H1 (cell line): ENCODE measurements around the gene ANXA1. TPM values are rescaled to one million over a fixed set of nuclear protein-coding genes. Genes with fewer than 3 reads are reported as not detected.

ENCODE experiments used
- ASH2L ChIP-seq: fragments of 200-600, 300-600 bp; sonication (generic); IDR thresholded peaks from one replicate; pipeline ENCODE4 v1.7.1; 2017; ENCODE audit warnings: low read length
- BCL11A ChIP-seq, 2 experiments: IDR thresholded peaks; one replicate each; pipeline ENCODE4 v1.6.1; 2011; ENCODE audit warnings: low read depth in 2 of 2, low read length in 2 of 2, mild to moderate bottlenecking in 2 of 2
- CREB1 ChIP-seq: IDR thresholded peaks from 2 replicates; pipeline ENCODE4 v1.6.1; 2012; ENCODE audit warnings: inconsistent platforms
- SUZ12 ChIP-seq: fragments of 200-600 bp; sonication (generic); IDR thresholded peaks from 2 replicates; pipeline ENCODE4 v1.6.1; 2012; ENCODE audit warnings: mild to moderate bottlenecking, inconsistent platforms, low read length, moderate library complexity, mixed read lengths
- TBP ChIP-seq: IDR thresholded peaks from 2 replicates; pipeline ENCODE4 v1.6.1; 2011; ENCODE audit warnings: low read depth, low read length, improper control_type of control experiment
- polyA plus RNA-seq, 7 experiments: library from polyadenylated mRNA; depleted of rRNA in 3 of 7; stranded (reverse) in 5 of 7; unstranded in 2 of 7; fragments of >200 nt in 5 of 7; fragments of 200-250 nt in 2 of 7; gene quantifications; 1 replicate in 5 of 7; 2 replicates in 1 of 7; 4 replicates in 1 of 7; pipeline versions ENCODE4 v1.2.1 to v1.2.3, GENCODE V29; 2011 to 2013; ENCODE audit warnings: missing spikeins in 2 of 7, mixed read lengths in 2 of 7
- total RNA-seq: library from RNA; stranded (reverse); fragmentation: NEBNext Ultra II Directional; extraction: Animal tissue kit (Norgen Biotek cat#: 25700); gene quantifications from 2 replicates; pipeline ENCODE4 v1.2.1, GENCODE V29; 2021

Gene ANXA1
- total and polyA plus RNA-seq, 2 of the 8 experiments (the other 6 are each of a cell fraction or from before 2014, with no cell fraction given), result 0.71 to 5.7 TPM

- TF ChIP-seq CREB1 (no peak), ASH2L (no peak), TBP (no peak), BCL11A (IDR thresholded peaks at IDR 0.05; ENCODE audit: low read depth in 2 of 2, low read length in 2 of 2) (no peak), SUZ12 (no peak)
These were observed 55.2 kb downstream of the ANXA1 start (continued) for GRCh38 chr9:73206851-73207250.
